GM19025 (cell line): Measurements from ENCODE around the gene CDK11B.
A peak's percentile ranks its signal among the peaks of the same experiment; 100 is the strongest.
"Not testable (repeated sequence)": the region's sequence is repeated elsewhere in the genome, so short reads cannot be mapped to it uniquely, and the experiment has no call there.

Experiments used
- ATAC-seq: cut with Tn5 transposase; IDR thresholded peaks from one replicate; pipeline ENCODE4 v1.9.1; 2021; ENCODE audit warnings: mild to moderate bottlenecking, low read depth, moderate library complexity; ENCODE audit not compliant: unreplicated experiment

The CDK11B gene

DNA sequence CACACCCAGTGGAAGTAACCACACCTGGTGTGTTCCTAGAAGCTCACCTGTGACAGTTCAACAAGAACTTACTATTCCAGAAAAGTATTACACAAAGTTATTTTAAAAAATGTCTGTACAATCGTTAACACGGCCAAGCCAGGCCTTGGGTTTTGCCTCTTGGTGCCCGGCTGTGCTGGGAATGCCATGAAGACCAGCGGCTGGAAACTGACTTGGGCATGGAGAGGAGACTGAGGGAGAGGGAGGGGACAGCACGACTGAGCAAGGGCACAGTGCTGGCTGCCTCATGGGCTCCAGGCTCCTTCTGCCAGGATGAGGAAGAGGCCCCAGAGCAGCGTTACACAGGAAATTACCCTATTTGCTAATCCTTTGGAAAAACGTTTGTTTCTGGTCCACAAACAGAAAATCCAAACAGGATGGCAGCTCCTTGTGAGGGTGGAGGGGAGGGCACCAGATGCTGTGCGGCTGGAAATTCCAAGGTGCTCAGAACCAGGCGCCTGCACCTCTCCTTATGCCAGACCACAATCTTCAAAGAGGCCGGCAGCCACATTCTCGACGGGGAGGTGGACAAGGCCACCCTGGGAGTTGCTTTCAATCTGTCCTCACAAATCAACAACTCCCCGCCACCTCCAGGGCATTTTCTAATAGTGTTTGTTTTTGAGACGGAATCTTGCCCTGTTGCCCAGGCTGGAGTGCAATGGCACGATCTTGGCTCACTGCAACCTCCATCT lies 4.2 kb upstream of the CDK11B start:
- not testable (repeated sequence) for ATAC-seq

DNA sequence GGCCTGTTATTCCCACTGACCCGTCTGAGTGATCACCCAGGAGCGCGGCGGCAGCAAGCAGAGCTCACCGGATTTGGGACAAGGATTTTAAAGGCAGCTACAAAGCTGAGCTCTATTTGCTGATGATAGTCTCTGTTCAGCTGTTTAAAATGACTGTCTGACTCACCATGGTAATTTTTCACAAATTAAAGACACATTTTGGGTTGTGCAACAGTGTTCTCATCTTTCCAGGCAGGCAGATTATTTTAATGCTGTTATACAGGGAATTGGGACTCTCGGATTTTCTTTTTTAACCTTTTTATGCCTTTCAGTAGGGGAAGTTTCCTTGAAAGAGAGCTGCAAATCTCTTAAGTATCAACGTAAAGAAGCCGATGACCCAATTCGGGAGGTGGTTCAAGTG lies 3.6 kb upstream of the CDK11B start:
- not testable (repeated sequence) for ATAC-seq

DNA sequence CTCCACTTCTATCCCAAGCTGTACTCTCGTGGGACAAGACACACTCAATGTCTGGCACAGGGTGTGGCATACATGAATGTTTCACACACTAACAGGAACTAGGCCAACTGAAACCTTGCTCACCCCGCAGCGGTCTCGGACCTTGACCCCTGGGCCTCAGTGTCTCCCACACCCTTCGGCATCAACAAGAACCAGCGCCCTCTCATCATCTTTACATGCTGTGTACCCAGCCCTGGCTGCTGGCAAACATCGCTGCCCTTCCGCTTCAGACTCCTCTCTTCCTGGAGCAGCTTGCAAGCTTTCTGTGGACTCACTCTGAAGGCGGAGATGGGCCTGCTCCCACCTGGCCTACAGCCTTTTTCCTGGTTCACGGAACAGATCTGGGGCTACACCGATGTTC lies 10.5 kb downstream of the CDK11B start:
- not testable (repeated sequence) for ATAC-seq

DNA sequence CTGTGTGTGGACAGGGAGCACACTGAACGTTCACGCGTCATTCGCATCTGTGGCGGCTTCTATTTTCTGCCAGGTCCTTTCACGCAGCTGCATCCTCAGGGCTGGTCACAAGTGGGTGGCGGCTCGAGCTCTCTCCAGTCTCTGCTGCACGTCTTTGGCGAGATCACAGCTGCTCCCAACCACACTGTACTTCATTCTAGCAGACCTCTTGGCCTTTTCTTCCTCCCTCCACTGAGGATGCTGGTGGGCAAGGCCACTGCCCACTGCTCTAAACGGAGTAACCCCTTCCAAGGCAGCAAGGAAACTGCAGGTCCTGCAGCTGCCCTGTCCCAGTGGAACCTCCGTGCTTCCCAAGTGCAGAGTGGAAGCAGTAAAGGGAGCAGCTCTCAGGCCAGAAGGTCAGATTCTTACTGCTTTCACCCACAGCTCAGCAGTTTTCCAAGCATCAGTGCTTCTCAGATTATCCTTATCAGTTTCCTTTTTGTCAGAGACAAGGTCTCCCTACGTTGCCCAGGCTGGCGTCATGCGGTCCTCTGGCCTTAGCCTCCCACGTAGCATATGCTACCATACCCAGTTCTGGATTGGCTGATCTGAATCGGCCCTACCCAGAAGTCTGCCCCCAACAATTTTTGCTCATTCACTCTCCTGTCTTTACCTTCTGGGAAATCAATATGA lies 11.1 kb downstream of the CDK11B start:
- ATAC-seq, result not testable (repeated sequence)

DNA sequence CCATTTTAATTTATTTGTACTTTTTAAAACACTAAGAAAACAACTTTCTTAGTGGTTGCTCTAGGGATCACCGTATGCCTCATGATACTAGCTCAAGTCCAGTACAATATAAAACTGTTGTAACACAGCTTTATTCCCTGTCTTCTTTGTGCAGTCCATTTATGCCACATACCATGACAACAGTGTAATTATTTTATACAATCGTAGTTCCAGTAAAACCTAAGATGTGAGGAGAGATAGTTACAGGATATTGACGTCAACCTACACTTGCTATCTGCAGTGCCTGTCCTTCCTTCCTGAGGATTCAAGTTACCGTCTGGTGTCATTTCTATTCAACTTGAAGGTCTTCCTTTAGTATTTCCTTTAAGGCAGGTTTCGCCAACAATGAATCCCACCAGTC lies 12.5 kb downstream of the CDK11B start:
- not testable (repeated sequence) for ATAC-seq

DNA sequence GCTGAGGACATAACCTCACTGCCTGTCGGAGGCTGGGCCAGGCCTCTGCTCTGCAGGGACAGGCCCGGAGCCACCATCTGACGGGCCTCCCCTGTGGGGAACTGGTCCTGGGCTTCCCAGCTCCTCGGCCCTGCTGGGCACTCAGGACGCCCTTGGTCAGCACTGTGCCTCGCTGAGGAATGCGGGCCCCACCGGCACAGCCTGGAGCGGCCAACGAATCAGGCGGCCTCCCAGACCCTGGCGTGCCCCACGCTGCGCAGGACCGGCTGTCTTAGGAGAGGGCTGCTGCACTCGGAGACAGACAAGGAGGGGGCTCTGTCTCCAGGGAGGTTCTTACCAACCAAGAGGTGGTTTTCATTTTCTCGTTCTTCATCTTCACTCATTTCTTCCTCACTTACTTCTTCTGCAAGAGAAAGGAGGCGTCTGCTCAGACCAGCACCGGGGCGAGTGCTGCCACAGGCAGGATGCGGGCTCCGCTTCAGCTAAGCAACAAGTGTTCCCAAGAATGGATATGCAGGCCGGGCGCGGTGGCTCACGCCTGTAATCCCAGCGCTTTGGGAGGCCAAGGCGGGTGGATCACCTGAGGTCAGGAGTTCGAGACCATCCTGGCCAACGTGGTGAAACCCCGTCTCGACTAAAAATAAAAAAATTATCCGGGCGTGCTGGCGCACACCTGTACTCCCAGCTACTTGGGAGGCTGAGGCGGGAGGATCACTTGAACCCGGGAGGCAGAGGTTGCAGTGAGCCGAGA lies 17.9 kb downstream of the CDK11B start:
- not testable (repeated sequence) for ATAC-seq

DNA sequence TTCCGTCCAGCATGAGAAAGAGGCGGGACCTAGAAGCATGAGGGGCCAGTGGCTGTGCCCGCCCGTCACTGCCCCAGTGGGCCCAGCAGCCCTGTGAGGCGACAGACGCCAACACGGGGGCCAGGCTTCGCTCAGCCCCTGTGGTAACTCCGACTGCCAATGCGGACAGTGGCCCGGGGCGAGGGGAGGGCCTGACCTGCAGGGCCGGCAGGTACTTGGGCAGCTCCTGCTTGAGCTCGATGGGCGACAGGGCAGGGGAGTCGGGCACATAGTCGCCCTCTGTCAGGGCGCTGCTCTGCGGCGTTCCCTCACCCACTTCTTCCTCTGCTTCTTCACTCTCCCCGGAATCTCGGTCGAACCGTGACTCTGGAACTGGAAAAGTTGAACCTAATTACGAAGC lies 18.7 kb downstream of the CDK11B start:
- not testable (repeated sequence) for ATAC-seq

DNA sequence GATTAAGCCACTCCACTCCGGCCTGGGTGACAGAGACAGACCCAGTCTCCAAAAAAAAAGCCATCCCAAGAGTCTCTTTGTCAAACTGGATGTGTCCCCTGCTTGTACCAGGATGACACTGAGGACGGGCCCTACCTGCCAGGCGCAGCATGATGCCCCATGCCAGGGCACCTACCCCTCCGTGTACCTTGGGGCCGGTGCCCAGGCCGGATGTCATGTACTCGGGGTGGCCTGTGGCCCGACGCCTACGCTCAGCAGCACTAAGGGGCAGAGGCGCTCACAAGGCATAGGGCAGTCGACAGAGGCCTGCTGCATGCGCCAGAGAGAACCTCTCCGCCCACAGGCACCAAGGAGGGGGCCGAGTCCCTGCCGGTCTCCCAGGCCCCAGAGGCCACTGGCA lies 19.4 kb downstream of the CDK11B start:
- not testable (repeated sequence) for ATAC-seq

DNA sequence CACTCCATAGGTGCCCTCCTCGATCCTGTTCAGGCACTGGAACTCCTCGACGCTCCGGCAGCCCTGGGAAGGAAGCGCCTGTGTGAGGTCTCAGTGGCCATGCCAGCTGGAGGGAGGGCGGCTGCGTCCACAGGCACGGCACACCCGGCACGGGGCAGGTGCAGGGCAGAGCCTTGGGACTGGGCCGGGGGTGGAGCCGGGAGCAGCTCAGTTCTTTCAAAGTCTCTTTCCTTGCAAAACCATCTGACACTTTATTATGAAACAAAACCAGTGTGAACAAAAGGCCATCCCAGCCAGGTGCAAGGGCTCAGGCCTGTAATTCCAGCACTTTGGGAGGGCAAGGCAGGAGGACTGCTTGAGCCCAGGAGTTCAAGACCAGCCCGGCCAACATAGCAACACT lies 20.3 kb downstream of the CDK11B start:
- not testable (repeated sequence) for ATAC-seq

DNA sequence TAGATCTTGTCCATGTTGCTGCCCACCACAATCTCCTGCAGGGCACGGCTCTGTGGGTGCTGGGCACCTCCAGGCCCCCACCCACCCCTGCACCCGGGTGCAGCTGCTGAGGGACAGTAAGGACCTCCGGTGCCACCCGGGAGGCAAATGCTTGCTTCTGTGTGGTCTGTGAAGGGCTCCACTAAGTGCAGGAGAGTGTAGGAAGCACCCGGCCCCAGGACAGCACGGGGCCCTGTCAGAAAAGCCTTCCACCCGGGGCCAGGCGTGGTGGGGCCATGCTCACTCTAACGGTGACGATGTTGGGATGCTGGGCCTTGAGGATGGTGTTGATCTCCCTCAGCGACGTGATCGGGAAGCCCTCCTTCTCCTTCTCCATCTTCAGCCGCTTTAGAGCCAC lies 21.3 kb downstream of the CDK11B start:
- not testable (repeated sequence) for ATAC-seq

DNA sequence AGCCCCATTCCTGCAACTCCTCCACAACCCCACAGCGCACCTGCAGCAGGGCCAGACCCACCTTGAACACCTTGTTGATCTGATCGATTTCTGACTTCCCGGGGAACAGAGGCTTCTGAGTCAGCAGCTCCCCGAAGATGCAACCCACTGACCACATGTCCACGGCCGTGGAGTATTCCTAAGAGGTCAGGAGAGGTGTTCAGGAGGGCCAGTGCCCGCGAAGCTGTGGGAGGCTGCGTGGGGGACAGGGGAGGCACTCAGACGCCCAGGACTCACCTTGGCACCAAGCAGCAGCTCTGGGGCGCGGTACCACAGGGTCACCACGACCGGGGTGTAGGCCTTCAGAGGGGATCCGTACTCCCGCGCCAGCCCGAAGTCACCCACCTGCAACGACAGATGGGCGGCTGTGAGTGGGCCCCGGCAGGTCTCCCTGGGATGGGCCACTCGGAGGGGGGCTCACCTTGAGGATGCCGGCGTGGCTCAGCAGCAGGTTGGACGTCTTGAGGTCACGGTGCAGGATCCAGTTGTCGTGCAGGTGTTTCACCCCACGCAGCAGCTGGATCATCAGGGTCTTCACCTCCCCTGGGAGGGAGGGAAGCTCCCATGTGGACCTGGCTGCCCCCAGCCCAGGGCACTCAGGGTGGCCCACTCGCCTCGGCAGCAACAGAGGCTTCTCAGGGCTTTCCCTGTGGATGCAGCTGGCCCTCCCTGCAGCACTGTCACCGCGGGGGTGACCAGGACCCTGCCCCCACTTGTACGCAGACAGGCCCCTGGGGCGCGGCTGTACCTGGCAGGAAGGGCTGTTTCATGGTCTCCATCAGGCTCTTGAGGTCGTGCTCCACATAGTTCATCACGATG lies 22.0 kb downstream of the CDK11B start:
- not testable (repeated sequence) for ATAC-seq

DNA sequence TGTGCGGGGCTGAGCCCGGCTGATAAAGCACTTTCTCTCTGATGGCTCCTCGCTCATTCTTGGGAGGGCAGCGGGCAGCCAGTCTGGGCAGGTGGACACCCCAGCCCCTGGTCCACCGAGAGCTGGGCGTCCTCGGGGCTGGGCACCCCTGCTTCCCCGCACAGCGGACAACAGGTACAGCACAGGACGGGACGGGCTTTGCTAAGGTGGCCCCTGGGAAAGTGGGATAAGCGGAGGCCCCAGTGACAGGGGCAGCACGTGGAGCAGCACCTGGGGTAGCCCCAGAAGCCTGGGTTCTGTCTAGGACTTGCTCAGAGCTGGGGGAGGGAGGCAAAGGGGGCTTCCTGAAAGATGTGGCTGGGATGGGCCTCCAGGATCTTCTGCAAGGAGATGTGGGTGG lies 24.2 kb downstream of the CDK11B start:
- not testable (repeated sequence) for ATAC-seq

DNA sequence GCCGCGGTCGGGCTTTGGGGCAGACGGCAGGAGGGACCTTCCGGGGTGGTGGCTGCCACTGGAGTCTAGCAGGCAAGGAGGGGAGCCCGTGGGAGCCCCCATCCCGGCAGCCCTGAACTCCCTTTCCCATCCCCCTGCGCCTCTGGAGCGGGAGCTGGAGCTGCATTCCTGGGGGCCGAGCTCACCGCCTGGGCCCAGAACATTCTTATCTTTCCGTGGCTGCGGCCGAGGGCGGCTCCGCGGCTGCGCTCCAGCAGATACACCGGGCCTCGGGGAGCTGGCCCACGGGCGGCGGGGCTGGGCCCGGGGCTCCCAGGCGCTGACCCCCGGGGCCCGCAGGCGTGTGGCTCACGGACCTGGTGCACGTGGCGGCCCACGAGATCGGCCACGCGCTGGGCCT lies 25.4 kb downstream of the CDK11B start:
- not testable (repeated sequence) for ATAC-seq

DNA sequence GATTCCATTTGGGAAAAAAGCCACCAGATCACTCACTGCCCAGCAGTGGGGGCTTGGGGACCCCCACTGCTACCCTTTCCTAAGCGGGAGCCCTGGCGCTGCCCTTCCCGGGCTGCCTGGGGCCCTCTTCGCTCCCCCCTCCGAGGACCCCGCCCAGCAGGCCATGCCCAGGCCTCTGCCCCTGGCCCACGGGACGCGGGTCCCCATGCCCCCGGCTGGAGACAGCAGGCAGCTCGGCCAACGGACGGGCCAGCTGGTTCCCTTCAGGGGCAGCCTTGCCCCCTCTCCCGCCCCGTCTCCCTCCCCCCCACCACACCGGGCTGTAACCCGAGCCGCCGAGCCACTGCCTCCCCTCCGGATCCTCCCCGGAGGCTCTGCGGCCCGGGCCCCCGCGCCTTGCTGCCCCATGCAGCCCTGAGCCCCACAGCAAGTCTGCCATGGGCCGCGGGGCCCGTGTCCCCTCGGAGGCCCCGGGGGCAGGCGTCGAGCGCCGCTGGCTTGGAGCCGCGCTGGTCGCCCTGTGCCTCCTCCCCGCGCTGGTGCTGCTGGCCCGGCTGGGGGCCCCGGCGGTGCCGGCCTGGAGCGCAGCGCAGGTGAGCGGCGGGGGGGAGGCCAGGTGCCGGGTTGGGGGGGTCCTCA lies 26.9 kb downstream of the CDK11B start, which contains the start of gene MMP23B:
MMP23B (plus strand) TSS at position 392 of the 639 bp plus-strand sequence; CDS start at position 438, 46 bp downstream.
- no peak for ATAC-seq

DNA sequence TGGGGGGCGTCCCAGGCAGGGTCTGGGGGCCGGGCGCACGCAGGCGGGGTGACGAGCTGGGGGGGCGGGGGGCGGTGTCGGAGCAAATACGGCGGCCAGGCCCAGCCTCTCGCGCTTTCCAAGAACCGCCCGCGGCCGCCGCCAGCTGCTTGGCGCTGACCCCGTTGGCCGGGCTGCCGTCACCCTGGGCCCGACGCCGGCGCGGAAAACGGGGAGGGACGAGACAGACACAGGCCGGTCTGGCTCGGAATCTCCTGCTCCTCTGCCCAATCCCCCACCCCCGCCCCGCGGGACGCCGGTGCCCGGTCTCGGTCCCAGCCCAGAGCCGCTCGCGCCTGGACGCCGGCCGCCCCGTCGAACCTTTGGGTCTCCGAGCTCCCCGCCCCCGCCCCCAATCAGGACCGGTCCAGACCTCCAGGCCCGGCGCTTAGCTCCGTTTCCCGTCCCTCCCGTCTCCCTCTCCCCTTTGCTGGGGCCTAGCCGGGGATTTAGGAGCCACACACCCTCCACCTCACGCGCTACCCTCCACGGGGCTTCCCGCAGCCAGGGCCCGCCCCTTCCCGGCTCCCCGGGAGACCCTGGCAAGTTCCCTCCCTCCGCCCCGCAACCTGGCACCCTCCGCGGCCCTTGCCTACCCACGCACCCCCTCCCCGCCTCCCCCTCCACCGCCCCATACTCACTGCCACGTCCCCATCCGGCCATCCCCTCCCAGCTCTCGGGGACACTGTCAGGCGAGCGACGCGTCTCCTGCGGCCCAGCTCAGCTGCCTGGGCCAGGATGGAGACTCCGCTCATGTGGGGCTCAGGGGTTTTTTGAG lies 27.6 kb downstream of the CDK11B start:
- ATAC-seq, result no peak

DNA sequence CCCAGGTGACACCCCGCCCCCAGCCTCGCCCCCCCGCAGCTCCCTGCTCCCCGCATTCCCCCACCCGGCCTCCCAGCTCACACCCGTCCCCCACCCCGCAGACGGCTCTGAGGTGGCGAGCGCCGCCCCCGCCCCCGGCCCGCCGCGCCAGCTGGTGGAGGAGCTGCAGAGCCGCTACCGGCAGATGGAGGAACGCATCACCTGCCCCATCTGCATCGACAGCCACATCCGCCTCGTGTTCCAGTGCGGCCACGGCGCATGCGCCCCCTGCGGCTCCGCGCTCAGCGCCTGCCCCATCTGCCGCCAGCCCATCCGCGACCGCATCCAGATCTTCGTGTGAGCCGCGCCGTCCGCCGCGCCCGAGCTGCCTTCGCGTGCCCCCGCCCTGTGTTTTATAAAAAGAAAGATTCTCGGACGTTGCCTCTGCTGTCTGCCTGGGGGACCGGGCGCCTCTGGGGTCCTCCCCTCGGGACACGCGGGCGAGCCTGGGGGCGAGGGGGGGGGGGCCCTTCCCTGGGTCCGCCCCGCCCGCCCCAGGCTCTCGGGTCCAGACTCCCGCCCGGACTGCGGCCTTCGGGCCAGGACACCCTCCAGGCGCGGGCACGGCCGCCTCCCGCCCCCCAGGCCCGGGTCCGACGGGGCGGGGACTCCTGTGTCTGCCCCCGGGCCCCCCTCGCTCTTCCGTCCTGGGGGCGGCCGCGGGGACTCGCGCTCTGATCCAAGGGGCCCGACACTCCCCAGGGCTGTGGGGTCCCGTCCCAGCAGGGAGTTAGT lies 28.4 kb downstream of the CDK11B start:
- peak; percentile 43 for ATAC-seq

DNA sequence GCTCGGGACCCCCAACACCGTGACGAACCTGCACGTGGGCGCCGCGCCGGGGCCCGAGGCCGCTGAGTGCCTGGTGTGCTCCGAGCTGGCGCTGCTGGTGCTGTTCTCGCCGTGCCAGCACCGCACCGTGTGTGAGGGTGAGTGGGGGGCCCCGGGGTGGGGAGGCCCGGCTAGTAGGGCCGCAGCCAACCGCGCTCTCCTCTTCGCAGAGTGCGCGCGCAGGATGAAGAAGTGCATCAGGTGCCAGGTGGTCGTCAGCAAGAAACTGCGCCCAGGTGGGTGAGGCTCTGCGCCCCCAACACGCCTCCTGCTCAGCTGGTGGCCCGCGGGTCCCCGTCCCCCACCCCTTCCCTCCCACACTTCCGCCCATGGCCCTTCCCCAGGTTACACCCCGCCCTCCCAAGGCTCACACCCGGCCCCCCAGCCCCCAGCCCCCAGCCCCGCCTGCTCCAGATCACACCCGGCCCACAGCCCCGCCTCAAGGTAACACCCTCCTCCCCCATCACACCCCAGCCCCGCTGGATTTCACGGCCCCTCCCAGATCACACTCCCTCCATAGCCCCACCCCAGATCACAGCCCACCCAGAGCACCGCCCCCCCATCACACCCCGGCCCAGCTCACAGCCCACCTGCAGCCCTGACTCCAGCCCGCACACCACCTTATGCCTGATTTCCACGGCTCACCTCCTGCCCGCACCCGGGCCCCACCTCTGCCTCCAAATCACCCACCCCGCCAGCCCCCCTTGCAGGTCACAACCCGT lies 29.2 kb downstream of the CDK11B start:
- no peak for ATAC-seq
